Peyer's patch (tissue), 4 donors: ENCODE data around the gene MED13L.

Experiments
- POLR2A ChIP-seq, 2 donors: fragments of 450-650 bp; IDR thresholded peaks; one replicate each; pipeline ENCODE4 v1.5.1; 2017; ENCODE audit warnings: antibody characterized with exemption in 2 of 2, mild to moderate bottlenecking in 2 of 2, moderate library complexity in 2 of 2
- TF ChIP-seq, protein P1 (sequence below), 6 experiments: fragments of 450-650 bp in 4 of 6; fragments of 200-600 bp in 2 of 6; sonication (generic) in 1 of 6; IDR thresholded peaks; one replicate each; pipeline ENCODE4 v1.5.1; 2017 to 2019; ENCODE audit warnings: antibody characterized with exemption in 6 of 6, mild to moderate bottlenecking in 3 of 6, moderate library complexity in 1 of 6

DNA sequence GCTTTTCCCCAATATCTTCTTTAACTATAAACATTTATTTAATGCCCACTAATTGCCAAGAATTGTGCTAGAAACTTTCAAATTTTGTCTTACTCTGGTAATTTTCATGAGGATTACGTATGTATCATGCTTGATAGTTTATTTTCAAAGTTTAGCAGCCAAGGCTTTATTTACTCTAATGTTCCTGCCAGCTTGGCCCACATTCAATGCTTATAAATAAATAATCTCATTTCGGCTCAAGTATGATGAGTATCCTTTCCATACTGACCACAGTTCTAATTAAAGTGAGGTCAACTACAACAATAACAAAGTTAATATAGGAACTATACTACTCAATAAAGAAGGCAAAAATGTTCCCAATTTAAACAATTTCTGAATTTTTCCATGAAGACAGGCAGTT lies 259.2 kb downstream of the MED13L start:
- TF ChIP-seq, protein P1, sequence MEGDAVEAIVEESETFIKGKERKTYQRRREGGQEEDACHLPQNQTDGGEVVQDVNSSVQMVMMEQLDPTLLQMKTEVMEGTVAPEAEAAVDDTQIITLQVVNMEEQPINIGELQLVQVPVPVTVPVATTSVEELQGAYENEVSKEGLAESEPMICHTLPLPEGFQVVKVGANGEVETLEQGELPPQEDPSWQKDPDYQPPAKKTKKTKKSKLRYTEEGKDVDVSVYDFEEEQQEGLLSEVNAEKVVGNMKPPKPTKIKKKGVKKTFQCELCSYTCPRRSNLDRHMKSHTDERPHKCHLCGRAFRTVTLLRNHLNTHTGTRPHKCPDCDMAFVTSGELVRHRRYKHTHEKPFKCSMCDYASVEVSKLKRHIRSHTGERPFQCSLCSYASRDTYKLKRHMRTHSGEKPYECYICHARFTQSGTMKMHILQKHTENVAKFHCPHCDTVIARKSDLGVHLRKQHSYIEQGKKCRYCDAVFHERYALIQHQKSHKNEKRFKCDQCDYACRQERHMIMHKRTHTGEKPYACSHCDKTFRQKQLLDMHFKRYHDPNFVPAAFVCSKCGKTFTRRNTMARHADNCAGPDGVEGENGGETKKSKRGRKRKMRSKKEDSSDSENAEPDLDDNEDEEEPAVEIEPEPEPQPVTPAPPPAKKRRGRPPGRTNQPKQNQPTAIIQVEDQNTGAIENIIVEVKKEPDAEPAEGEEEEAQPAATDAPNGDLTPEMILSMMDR (IDR thresholded peaks at IDR 0.05): no peak
- TF ChIP-seq POLR2A (IDR thresholded peaks at IDR 0.05): no peak
